Fibroblast of skin of right quadriceps (primary cell): ENCODE measurements around the gene JAG2.
"Not testable (repeated sequence)": the region's sequence is repeated elsewhere in the genome, so short reads cannot be mapped to it uniquely, and the experiment has no call there.

Experiments
- DNase-seq: peaks from one replicate; pipeline ENCODE4 v3.0.0-alpha.2; 2013

JAG2 gene

DNA sequence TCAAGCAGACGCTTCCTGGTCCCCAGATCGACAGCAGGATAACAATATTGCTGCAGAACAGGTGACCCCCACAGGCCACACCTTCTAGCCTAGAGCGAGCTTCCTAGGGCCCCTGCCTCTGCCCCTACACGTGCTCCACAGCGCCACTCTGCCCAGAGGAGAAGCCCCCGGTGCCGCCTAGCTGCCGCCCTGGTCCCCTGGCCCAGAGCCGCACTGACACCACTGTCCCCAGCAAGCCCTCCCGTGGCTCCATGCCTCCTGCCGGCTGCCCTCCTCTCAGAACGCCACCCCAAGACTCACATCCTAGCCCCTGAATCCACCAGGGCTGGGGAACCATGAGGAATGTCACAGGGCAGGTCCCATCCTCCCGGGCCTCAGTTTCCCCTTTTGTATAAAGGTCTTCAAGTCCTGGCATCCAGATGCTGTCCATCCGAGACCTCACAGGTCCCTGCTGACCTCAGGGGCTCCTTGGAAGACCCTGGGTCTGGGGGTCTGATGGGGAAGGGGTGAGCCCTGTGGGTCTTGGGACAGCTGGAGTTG lies 31.0 kb downstream of the JAG2 start:
- DNase-seq, result no peak

DNA sequence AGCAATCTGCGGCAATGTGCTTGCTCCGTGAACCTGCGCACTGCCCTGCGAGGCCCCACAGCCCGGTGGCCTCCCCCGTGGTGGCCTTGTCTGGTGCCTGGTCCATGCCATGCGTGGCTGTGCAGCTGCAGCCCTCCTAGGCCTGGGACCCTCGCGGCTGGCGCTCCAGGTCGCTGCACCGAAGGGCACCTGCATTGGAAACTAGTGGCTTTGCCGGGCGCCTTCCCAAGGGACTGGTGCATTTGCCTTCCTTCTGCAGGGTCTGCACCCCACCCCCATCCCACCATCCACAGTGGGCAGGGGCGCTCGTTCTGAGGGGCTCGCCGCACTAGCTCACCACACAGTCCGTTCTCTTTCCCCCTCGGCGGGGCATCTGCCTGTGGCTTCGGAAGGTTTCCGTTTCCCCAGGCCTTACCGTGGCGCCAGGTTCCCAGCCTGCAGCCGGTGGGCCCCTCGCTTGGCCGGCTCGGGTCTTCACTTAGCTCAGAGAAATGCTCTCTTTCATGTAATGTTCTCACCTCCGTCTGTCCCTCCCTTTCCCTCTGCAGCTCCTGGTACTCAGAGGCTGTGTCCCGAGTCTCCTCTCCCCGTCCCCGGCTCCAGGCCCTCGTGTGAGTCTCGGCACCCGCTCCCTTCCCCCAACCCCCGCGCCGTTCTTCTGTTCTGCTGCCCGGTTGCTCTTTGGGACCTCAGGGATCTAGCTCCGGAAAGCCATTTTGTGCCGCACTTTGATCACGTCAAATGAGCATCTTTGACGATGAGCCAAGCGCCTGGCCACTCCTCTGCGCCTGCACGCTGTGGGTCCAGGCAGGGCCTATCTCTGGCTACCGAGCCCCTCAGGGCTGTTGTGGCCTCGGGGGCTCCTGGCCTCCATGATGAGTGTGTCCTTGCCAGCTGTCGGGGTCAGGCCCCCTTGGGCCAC lies 31.9 kb downstream of the JAG2 start:
- DNase-seq, result no peak

DNA sequence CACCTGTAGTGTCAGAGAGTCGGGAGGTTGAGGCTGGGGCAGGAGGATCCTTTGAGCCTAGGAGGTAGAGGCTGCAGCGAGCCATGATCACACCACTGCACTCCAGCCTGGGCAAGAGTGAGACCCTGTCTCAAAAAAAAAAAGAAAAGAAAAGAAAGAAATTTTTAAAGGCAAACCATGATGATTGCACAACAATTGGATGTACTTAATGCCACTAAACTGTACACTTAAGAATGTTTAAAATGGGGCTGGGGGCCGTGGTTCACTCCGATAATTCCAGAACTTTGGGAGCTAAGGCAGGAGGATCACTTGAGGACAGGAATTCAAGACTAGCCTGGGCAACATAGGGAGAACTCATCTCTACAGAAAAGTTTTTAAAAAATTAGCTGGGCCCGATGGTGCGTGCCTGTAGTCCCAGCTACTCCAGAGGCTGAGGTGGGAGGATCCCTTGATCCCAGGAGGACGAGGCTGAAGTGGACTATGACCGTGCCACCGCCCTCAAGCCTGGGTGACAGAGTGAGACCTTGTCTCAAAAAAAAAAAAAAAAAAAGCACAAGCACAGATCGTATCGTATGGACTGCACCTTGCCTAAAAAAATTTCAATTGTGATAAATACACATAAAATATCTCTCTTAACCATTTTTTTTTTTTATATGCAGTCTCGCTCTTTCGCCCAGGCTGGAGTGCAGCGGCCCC lies 32.7 kb downstream of the JAG2 start:
- no peak for DNase-seq

DNA sequence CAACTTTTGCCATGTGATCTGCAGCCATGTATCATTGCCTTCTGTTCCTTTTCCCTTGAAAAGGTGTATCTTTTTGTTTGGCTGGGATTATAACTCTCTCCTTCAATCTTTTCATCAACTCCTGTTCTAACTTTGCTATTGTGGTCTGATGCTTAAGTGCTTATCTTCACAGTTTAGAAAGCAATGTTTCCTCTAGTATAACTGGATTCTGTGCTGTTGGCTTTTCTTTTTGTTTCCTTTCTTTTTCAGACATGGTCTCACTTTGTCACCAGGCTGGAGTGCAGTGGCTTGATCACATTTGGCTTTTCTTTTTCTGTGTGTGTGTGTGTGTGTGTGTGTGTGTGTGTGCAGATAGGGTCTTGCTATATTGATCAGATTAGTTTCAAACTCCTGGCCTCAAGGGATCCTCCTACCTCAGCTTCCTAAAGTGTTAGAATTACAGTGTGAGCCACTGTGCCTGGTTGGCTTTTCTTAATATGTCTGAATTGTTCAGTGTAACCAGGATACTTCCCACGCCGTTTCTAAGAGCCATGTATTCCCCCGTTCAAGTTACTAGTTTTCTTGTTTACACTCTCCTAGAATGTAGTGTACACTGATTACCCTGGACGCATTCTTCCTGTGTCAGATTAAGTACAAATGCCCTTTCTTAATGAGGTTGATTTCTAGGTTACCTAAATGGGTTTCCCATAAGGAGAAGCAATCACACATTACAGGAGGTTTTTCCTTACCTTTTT lies 35.5 kb downstream of the JAG2 start:
- no peak for DNase-seq

DNA sequence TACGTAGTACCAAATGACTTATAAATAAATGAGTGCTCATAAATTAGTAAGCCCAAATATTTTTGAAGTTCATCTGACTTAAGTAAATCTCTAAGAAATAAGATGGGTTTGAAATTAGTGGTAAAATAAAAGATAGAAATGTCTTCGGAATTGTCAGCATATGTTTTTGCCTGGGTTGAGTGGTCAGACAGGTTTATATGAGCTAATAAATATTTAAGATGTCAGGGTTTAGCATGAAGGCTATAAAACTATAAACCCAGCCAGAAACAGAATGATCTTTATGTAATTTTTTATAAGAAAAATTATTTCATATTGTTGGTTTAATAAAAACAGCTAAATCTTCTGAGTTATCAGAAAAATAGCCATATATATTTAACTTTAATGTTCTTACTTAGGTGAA lies 37.3 kb downstream of the JAG2 start:
- DNase-seq, result no peak

DNA sequence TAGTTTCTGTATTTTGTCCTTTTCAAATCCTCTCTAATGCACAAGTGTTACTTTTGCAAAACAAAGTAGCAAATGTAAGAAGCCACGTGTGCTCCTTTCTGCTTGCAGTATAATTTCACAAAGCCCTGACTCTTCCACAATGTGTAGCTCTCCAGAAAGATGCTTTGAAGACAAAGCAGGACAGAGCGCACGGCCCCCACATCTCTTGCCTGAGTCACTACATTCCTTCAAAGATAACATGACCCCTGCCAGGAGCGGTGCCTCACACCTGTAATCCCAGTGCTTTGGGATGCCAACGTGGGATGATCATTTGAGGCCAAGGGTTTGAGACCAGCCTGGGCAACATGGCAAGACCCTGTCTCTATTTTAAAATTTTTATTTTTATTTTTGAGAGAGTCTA lies 40.5 kb downstream of the JAG2 start:
- no peak for DNase-seq

- DNase-seq, result no peak
Observed at GRCh38 chr14:105126981-105127329, 41.6 kb downstream of the JAG2 start.

DNA sequence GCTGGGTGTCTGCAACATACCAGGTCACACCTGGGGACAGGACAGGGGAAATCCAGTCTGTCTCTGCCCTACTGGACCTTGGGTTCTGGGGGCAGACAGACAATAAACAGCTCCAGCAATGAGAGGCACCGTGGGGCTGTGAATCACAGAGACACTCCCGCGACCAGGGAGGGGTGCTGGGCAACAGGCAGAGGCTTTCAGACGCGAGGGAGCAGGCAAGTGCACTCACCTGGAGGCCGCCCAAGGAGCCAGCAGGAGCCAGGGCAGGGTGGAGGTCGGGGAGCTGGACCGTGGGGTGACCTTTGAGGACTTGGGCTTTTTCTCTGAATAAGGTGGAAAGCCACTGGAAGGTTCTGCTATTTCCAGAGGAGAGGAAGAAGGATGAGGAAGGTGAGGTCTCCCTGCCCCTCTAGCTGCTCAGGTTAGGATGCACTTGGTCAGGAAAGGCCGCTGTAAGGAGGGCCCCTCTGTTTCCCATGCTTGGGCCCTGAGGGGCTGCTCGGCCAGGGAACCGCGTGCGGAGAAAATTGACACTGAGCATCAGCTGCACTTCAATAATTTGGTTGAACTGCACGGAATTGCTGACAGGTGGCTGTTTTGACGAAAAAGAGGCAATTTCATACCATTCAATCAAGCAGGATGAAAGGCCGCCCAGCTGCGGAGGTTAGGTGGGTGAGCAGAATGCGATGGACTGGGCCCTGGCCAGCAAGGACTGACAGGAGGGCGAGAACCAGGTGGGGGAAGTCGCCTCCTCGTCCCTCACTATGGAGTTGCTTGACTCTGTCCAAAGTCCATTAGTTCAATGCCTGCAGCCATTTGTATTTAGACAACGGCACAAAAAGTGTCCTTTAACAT lies 42.2 kb downstream of the JAG2 start:
- DNase-seq, result no peak

DNA sequence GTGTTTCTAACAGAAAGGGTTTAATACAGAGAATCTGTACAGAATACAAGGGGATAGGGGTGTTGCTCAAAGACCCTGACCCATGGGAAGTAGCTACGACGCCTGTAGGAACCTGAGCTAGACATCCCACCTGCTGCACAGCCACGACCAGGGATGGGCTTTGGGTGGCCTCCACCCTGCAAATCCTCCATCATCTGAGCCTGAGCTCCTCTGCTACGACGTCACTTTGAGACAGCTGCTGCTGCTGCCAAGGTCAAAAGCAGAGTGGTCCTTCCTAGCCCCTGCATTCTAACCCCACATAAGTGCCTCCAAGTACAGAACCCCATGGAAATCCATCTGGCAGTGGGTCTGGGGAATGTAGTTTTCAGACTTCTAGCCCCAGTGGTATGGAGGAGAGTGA lies 43.8 kb downstream of the JAG2 start:
- DNase-seq, result no peak

DNA sequence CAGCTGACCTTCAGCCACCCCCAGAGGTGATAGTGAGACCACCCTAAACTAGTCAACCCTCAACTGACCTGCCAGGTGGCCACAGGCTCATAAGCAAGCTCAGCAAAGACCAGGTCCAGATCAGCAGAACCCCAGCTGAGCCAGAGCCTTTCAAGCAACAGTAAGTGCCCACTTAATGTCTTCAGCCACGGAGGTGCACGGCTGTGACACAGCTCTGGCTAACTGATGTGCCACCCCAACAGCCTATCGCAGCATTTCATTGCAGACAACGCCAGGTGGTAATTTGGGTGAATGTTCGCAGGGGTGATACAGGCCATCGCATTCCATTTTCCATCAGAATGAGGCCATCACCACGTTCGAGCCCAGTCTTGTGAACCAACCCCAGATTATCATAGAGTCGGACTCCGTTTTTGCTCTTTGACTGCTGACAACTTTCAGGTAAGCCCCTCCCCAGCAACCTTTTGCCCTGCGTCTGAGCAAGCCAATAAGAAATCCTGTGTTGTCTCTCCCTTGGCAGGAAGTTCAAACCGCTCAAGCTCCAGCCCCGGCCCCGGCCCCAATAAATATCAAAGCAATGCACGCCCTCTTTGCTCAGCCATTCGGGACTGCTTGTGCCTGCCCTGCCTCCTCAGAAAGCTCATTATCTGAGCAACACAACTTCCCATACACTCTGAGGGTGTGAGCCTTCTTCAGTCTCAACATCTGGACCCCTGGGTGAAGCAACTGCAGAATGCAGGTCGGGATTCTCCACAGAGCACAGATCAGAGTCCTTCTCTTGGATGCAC lies 44.4 kb downstream of the JAG2 start:
- no peak for DNase-seq

- no peak for DNase-seq
Observed at GRCh38 chr14:105123064-105123665, 45.4 kb downstream of the JAG2 start.

- no peak for DNase-seq
Observed at GRCh38 chr14:105120056-105120455, 48.5 kb downstream of the JAG2 start.

DNA sequence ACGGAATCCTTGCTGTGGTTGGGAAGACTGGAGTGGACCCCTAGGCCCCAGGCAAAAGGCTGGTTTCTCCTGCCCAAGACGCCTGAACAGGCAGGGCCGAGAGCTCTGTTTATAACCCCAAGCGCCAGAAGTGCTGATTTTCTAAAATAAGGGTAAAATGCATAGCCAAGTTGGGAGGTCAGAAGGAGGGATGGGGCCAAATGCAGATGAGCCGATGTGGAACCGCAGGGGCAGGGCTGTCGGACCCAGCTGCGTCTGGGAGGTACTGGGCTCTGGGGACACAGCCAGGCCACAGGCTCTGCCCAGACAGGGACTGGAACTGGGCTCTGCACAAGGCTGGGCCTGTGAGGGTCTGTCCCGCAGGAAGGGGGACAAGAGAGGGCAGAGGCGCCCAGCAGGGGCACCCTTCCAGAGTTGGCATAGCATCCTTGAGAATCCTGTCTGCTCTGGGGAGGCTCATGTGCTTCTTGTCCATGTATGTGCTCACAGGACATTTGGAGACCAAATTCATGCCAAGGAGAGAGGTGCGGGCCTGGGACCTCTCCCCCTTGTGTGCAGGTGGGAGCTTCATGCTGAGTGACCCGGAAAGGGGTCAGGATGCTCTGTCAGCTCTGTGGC lies 49.1 kb downstream of the JAG2 start:
- no peak for DNase-seq

DNA sequence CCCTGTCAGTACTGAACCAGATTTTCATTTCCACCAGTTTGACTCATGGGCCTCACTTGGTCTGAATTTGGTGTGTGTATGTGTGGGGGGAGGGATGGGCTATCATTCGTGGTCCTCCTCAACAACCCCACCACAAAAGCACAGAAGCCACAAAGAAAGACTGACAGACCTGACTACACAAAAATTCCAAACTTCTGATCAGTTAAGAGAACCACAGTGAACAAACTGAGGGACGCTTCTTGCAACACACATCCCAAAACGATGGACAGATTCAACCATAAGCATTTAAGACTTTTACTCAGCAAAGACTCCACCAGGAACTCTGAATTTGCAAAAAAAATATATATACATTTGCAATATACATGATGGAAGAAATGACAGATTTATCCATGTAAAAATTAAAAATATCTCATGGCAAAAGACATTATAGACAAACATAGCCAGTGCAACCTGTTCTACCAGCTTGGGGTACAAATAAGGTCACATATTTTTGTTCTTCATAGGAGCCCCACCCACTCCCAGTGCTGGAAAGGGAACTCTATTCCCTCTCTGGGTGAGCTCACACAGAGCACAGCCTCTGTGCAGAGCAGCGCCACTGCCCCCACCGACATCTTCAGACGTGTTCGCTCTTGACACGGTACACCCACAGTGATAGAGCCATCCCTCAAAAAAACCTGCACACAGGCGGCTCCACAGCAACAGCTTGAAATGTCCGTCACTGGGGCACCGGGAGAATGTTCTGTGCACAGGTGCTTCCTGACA lies 49.7 kb downstream of the JAG2 start:
- no peak for DNase-seq

DNA sequence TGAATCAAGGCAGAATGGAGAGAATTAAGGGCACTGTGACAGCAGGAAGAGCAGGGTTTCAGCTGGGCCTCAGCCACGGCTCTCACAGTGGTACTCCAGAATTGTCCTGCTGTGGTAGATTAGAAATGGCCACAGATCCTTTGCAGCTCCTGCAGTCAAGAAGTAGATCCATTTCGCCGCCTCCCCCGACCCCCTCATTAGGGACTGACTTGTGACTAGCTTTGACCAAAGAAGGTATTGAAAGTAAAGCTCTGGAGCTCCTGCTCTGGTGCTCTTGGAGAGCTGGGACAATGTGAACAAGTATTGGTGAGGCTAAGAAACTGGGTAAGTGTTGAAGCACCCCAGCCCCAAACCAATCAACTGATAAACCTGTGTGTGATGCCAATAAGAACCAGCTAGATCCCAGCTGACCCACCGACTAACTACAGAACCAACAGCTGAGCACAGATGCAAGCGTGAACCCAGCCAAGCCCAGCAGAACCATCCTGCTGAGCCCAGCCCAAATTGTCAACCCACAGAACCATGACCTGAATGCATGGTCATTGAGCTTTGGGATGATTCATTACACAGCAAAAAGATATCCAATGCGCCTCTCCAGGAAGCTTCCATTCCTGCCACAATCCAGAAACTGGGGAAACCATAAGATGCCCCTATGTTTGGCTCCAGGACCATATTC lies 50.7 kb downstream of the JAG2 start:
- DNase-seq, result no peak

DNA sequence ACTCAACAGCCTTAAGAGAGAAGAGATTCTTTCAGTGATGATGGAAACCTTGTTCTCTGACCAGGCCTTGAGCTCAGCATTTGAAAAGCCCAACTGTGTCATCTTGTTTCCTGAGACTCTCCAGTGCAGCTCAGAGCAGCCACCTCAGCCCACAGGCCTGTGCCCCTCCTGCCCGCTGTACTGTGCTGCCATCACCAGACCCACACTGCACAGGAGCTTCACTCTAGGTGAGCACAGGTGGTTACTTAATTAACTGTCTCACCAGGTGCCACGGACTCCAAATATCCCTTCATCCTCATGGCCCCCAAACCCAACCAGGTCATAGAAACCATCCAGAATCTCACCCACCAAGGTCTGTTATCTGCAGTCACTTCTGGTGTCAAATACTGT lies 51.3 kb downstream of the JAG2 start:
- DNase-seq, result no peak

DNA sequence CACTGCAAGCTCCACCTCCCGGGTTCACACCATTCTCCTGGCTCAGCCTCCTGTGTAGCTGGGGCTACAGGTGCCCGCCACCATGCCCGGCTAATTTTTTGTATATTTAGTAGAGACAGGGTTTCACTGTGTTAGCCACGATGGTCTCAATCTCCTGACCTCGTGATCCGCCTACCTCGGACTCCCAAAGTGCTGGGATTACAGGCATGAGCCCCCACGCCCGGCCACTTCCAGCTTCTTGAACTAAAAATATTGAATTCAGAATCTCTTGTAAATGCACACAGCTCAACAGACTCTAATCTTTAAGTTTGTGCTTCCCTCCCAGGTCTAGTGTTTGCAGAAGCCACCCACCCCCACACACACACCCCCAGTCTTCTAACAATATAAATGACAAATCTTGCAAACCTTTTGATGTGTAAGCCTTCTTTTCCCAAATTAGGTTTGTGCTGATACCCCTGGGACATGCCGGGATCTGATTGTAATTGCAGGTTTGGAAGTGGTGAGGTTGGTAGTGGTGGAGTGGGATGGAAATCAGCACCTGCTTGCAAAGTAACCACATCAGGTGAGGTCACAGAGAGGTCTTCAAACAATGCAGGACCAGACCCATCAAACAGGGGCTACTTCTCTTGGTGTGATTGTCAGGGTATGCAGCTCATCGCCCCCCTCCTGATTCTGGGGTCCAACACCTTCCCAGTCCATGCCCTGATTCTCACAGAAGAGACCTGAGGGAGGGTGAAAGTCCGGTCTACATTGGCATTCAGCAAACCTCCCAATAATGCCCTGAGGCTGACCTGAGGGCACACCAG lies 51.9 kb downstream of the JAG2 start:
- no peak for DNase-seq

GRCh38 chr14:105109243-105109642 lies 59.3 kb downstream of the JAG2 start:
- not testable (repeated sequence) for DNase-seq

GRCh38 chr14:105108516-105108864 lies 60.1 kb downstream of the JAG2 start:
- DNase-seq, result no peak
